SIG-M5 (cell line): ENCODE results near the gene SUPT16H.
"Not testable (repeated sequence)": the region's sequence is repeated elsewhere in the genome, so short reads cannot be mapped to it uniquely, and the experiment has no call there.

ENCODE experiments used
- DNase-seq: peaks from one replicate; lab custom pipeline; 2025; lab: John Stamatoyannopoulos, UW

Gene SUPT16H

DNA sequence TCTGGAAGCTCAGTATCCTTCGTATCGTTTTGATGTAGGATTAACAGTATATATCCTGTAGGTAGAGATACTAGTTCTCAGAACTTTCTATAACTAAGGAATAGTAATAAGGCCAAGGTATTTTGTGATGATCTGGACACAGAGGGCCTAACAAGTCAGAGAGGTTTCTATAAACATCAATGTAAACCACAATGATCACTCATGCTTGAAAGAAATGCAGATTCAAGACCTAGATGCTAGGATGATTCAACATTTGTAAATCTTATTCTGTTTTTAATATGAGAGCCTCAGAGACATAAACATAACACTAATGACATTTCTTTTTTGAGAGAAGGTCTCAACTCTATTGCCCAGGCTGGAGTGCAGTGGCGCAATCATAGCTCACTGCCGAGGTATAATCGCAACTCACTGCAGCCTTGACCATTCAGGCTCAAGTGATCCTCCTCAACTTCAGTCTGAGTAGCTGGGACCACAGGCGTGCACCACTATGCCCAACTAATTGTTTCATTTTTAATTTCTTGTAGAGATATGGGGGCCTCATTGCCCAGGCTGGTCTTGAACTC lies 16.2 kb downstream of the SUPT16H start:
- no peak for DNase-seq

DNA sequence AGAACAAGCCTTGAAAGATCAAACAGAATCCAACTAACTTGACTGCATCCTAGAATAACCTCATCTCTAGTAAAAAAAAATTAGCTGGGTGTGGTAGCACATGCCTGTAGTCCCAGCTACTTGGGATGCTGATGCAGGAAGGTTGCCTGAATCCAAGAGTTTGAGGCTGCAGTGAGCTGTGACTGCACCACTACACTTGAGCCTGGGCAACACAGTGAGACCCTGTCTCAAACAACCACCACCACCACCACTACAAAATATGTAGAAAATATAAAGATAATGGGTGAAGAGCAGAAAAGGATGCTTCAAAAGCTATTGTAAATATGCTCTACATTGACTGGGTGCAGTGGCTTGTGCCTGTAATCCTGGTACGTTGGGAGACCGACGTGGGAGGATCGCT lies 27.3 kb downstream of the SUPT16H start:
- no peak for DNase-seq

DNA sequence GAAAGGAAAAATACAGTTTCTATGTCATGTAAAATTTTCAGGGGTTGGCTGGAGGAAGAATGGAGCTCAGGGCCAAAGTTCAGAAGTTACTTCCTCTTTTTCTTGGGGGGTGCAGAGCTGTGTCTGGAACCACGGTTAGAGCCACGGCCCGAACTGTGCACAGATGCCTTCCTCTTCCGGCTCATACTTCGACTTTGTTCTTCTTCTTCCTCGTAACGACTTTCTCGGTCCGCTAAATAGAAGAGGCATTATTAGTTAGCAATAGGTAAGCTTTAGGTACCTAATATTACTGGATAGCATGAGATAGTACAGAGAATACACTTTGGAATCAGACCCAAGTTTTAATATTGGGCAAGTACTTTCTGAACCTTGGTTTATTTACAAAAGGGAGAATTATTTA lies 31.2 kb downstream of the SUPT16H start:
- no peak for DNase-seq

DNA sequence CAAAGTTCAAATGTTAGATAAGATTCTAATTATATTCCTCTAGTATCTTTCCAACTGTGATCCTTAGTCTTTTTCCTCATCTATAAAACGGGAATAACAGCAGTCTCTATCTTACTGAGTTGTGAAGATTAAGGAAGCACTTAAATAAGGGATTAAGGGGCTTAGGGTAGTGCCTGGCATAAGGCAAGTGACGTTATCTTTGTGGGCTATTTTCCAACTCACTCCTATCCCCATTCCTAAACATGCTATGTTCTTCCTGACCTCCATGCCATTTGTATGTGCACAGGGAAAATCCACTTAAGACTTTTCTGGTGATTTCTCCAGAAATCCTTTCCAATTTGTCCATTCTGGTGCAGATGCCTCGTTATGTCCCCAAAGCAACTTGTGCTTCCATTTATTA lies 33.3 kb downstream of the SUPT16H start:
- DNase-seq, result no peak

DNA sequence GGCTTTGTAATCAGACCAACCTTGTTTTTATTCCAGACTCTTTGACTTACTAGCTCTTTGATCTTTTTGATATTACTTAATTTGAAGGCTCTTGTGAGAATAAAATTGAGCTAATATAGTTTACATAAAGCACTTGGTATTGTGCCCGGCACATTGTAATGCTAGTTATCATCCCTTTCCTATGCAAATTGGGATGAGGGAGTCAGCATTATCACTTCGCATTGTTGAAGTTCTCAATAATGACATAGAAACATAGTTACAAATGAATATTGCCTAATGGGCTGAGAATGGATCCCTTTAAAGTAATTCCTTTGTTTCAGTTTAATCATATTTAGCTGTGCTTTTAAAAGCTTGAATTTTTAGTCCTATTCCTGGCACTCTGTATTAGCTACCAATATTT lies 36.6 kb downstream of the SUPT16H start:
- DNase-seq, result no peak

DNA sequence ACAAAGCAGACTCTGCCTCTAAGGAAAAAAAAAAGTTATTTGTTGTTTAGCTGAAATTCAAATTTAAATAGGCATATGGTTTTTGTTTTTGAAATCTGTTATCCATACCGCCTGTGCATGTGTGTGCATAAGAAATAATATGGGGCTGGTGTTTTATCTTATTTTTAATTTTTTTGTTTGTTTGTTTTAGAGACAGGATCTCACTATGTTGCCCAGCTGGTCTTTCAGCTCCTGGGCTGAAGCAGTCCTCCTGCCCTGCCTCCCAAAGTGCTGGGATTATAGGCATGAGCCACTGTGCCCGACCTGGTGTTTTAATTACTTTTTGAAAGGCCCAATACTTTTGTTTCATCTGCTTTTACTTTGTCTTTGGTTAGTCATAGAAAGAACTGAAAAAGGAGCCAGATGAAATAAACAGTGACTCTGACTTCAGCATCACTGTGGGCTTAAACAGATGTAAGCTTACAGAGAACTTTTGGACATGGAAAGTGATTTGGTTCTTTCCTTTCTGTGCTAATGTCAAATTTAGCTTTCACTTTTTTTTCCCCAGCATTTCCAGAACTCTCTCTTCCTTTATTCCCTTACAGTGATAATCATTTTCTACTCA lies 37.2 kb downstream of the SUPT16H start:
- no peak for DNase-seq

DNA sequence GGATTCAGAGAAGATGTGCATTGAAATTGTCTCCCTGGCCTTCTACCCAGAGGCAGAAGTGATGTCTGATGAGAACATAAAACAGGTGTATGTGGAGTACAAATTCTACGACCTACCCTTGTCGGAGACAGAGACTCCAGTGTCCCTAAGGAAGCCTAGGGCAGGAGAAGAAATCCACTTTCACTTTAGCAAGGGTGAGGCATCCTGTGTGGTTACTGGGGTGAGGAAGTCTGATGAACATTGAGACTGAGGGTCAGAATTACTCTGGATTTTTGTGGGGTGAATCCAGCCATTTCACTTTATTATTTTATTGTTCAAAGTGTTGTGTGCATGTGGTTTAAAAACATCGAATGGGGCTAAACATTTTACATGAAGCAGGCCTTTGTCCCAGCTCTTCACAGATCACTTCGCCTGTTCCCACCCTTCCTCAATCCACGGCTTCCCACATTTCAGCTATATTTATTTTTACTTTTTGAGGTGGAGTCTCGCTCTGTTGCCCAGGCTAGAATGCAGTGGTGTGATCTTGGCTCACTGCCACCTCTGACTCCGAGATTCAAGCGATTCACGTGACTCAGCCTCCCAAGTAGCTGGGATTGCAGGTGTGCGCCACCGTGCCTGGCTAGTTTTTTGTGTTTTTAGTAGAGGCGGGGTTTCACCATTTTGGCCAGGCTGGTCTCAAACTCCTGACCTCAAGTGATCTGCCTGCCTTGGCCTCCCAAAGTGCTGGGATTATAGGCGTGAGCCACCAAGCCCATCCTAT lies 40.6 kb downstream of the SUPT16H start:
- DNase-seq, result no peak

DNA sequence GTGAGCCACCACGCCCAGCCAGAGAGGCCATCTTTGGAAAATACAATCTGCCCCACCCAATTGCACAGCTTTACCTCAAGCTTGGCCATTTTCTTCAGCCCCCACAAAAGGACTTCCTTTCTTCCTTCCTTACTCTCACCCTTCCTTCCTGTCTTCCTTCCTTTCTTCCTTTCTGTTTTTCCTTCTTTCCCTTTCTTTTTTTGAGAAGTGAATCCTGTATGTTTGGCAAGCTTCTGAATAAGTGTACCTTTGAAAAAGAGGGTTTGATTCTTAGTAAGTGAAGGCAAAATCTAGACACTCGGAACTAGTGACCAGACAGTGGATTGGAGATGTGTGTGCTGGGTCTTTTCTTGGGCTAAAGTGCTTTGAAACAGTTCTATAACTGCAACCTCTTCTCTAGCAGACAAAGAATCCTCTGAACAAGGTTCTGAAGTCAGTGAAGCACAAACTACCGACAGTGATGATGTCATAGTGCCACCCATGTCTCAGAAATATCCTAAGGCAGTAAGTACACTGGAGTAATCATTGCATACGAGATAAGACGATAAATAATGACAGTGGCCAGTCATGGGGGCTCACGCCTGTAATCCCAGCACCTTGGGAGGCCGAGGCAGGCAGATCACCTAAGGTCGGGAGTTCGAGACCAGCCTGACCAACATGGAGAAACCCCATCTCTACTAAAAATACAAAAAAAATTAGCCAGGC lies 49.5 kb downstream of the SUPT16H start:
- no peak for DNase-seq

DNA sequence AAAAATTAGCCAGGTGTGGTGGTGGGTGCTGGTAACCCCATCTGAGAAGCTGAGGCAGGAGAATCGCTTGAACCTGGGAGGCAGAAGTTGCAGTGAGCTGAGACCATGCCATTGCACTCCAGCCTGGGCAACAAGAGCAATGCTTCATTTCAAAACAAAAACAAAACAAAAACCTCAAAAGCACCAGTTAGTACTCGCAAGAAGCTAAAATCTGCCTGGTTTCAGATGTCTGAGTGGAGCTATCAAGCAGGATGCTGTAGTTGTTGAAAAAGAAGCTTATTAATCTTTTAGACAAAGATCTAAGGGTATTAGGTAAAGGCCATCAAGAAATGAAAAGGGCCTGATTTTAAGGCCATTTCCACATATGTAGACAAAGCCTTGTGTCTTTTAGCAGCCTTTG lies 50.9 kb downstream of the SUPT16H start:
- DNase-seq, result no peak

DNA sequence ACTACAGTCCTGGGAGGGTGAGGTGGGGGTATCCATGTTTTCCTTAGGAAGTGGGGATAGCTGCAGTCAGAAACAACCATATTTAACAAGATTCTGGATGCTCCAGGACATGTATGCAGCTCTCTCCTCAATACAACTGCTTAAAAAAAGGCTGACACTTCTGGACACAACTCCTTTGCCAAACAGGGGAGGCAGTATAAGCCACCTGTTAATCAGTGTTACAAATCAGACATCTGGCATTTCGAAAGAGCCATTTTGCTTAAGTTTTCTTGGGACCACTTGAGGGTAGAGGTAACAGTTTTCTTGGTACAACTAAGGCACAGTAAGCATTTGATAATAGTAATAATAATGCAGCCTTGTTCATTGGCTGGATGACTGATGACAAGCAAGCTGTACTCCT lies 56.8 kb downstream of the SUPT16H start:
- no peak for DNase-seq

DNA sequence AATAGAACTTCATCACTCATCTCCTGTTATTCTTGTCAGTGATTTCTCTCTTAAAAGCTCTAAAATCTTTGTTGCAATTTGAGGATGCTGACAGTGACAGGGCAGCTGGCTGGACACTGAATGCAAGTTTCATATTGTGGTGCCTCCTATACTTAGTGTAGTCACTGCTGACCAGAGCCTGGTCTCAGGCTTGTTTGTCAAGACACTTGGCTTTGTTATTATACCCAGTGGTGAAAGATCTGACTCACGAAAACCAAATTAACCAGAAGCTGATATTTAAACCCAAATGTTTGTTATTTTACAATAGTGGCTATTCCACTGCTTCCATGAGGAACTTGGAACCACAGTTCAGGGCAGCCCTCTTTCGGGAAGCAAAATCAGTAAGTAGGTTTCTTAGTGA lies 61.1 kb downstream of the SUPT16H start:
- no peak for DNase-seq

DNA sequence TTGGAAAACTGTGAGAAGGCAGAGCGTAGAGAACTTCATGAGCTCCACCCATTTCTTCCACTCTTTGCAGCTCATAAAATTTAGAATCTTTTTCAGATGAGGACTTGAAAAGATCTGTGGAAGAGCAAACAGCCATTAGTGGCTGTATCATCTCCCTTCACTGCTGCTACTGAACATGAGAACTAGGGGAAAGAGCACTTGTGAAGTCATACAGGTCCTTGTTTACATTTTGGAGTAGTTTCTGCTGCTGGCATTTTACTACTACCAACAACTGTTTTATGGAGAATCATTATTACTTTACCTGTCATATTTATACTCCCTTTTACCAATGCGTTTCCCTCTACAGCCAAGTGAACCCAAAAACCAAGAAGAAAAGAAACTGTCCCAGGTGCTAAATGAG lies 62.9 kb downstream of the SUPT16H start:
- no peak for DNase-seq

DNA sequence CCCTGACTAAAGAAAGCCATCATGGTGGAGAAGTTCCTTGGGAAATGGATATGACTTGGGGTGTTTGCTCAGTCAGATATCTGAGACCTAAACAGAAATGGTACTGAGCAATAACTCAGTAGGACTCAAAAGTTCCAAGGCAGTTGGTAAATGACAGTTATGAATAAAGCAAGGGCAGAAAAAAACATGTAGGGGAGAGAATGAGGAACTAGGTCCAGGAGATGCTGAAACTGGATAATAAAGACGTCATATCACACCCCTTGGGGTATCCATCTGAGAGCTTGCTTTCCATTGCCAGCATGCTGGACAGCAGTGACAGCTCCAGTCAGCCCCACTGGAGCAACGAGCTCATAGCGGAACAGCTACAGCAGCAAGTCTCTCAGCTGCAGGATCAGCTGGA lies 66.4 kb downstream of the SUPT16H start:
- peak; percentile 7 for DNase-seq

DNA sequence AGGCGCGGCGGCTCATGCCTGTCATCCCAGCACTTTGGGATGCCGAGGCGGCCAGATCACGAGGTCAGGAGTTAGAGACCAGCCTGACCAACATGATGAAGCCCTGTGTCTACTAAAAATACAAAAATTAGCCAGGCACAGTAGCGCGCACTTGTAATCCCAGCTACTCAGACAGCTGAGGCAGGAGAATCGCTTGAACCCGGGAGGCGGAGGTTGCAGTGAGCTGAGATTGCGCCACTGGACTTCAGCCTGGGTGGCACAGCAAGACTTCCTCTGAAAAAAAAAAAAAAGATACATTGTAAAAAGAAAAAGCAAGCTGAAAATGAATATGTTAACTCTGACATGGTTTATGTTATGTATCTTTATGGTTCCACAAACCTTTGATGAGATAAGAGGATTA lies 70.3 kb downstream of the SUPT16H start:
- DNase-seq, result no peak

DNA sequence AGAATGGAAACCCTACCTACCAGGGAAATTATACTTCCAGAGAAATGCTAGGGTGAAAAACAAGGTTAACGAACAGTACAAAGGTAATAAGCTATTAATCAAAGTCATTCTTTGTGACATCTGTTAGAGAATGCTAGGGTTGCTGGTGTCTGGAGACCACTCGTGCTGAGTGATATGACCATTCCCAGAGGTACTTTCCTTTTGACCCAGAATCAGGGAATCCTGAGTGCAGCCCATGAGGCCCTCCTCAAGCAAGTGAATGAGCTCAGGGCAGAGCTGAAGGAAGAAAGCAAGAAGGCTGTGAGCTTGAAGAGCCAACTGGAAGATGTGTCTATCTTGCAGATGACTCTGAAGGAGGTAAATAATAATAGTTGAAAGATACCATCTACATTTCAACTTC lies 72.2 kb downstream of the SUPT16H start:
- DNase-seq, result no peak

DNA sequence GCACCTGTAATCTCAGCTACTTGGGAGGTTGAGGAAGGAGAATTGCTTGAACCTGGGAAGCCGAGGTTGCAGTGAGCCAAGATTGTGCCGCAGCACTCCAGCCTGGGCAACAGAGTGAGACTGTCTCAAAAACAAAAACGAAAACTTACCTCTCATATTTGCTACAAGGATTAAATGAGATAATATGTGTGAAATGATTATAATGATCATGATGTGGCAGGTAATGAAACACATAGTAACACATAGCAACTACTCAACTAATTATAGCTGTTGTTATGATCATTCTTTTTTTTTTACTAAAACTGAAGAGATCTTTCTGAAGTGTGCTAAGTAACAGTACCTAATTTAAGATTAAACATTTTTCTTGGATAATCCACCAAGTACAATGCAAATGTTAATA lies 73.9 kb downstream of the SUPT16H start:
- no peak for DNase-seq

DNA sequence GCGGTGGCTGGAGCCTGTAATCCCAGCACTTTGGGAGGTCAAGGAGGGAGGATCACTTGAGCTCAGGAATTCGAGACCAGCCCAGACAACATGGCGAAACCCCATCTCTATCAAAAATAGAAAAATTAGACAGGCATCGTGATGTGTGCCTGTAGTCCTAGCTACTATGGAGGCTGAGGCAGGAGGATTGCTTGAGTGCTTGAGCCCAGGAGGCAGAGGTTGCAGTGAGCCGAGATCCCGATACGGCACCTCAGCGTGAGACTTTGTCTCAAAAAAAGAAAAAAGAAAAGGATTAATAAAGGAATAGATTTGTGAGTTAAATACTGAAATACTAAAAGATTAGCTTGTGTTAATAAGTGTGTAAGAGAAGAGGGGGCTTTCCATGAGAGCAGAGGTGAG lies 74.6 kb downstream of the SUPT16H start:
- no peak for DNase-seq

DNA sequence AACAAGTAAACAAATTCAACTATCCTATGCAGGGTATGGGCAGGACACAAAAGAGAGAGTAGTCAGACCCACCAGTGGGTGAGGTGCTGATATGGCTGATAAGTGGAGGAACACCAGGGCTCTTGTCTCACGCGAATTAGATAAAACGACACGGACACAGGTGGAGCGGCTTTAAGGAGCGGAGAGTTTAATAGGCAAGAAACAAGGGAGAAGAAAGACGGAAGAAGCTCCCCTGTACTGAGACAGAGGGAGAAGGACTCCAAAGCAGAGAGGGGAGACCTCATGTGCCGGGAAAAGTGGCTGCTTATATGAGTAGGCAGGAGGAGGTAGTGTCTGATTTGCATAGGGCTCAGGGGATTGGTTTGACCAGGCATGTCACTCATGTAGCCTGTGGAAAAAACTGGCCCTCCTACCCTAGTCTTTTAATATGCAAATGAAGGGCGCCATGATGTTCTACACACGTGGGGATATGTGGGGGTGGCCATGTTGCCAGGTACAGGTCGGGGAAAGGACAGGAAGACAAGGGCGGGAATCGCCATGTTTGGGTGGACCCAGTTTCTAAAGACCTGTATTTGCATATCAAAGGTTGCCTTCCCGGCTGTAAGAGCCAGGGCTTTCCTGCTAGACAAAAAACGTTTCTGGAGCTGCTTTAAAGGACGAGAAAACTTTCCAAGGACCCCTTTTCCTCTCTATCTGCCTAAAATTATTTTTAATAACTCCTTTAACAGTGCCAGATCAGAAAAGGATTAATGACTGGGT lies 75.2 kb downstream of the SUPT16H start:
- no peak for DNase-seq

DNA sequence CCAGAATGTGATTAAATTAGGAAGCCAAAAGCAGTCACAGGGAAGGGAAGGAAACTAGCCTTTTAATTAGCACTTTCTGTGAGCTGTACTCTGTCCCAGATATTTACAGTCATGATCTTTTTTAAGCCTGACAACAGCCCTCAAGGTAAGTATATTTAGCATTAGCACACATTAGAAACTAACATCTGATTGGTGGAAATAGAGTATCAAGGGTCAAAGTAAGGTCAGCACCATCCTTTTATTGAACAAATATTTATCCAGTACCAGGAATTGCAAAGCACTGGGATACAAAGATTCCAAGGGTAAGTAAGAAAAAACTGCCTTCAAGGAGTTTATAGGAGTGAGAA lies 75.7 kb downstream of the SUPT16H start:
- no peak for DNase-seq

DNA sequence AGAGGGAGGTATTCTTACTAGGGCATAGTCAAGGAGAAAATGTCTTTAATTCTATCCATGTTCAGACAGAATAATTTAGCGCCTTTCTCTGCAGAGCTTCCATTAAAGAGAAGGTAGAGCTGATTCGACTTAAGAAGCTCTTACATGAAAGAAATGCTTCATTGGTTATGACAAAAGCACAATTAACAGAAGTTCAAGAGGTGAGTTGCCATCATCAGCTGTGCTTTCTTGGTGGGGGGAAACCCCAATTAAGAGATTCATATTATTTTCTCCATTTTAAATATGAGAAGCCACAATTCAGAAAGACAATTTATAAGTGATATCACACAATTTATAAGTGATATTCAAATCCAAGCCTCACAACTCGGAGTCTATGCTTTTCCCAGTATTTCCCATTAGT lies 76.2 kb downstream of the SUPT16H start:
- DNase-seq, result no peak

DNA sequence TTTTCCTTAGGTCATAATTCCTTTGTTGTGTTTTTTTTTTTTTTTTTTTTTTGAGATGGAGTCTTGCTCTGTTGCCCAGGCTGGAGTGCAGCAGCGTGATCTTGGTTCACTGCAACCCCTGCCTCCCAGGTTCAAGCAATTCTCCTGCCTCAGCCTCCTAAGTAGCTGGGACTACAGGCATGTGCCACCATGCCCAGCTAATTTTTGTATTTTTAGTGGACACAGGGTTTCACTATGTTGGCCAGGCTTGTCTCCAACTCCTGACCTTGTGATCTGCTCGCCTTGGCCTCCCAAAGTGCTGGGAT lies 81.0 kb downstream of the SUPT16H start:
- DNase-seq, result not testable (repeated sequence)

DNA sequence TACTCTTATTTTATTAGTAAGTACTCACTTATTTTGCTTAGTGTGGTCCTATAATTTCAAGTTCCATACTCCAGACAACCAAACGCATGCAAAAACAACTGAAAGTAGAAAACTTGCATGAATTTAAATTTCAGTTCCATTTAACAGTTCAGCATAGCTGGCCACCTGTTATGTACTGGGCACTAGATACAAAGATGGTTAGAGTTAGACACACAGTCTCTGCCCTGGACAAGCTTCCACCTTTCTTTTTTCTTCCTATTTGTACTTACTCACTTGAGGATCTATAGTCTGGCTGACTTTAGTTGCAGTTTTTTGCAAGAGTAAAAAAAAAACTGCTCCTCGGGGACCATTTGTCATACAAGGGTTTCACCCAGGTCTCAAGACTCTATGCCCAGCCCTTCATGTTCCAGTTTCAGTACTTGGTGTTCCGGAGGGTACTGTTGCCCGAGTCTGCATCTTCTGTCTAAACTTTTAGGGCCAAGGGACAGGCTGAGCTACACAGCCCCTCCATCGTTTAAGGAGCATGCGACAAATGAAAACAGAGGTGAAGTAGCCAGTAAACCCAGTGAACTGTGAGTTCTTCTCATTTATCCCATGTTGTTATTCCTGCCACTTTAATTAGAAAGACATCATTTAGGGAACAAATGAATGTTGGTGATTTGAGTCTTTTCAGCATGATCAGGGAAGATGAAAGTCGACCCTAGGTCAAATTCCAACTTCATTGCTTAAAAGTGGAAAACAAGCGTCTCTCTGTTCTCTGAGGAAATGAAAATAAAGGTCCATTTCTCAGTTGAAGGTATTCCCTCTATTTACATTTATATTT lies 81.6 kb downstream of the SUPT16H start:
- DNase-seq, result no peak
